C4-2B (cell line): ENCODE data around the gene XAB2.

Experiments used
- H3K27ac ChIP-seq: fragments of 450-650 bp; 2 replicates; pipeline ENCODE4 v1.5.1; 2017
- ZFX ChIP-seq: fragments of 450-650 bp; IDR thresholded peaks from 2 replicates; pipeline ENCODE4 v1.6.1; 2017
- TF ChIP-seq, protein P1 (sequence below): fragments of 450-650 bp; conservative IDR thresholded peaks from 2 replicates; pipeline ENCODE4 v1.5.1; 2017; ENCODE audit warnings: mild to moderate bottlenecking

Gene XAB2

DNA sequence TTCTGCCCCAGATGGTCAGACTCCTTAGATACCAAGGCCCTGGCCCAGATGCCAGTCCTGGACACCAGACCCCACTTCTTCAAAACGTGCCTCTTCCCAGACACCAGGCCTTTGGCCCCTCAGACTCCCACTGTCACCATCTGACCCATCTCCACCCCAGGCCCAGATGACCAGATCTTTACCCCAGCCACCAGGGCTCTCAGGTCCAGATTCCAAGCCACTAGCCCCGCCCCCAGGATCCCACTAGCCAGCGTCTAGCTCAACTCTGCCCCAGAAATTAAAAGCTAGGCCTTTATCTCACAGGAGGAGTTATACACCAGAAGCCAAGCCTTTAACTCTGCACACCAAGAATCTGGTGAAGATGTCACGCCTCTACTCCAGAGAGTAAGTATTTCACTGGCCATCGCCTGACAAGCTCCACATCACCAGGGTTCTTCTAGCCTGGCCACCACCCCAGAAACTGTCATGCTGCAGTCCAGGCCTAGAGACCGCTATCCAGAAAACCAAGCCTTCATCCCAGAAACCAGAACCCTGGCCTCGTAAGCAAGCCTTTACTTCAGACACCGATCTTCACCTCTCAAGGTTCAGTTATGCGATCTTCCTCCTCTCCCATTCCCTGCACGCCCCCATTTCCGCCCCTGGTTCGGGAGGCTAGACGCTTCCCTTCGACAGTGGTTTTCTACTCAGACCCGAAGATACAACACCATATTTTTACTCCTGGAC, 595 bp downstream of the XAB2 start:
- no peak for TF ChIP-seq ZFX
- TF ChIP-seq, protein P1, sequence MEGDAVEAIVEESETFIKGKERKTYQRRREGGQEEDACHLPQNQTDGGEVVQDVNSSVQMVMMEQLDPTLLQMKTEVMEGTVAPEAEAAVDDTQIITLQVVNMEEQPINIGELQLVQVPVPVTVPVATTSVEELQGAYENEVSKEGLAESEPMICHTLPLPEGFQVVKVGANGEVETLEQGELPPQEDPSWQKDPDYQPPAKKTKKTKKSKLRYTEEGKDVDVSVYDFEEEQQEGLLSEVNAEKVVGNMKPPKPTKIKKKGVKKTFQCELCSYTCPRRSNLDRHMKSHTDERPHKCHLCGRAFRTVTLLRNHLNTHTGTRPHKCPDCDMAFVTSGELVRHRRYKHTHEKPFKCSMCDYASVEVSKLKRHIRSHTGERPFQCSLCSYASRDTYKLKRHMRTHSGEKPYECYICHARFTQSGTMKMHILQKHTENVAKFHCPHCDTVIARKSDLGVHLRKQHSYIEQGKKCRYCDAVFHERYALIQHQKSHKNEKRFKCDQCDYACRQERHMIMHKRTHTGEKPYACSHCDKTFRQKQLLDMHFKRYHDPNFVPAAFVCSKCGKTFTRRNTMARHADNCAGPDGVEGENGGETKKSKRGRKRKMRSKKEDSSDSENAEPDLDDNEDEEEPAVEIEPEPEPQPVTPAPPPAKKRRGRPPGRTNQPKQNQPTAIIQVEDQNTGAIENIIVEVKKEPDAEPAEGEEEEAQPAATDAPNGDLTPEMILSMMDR, result no peak

GRCh38 chr19:7627166-7627565, 2.2 kb downstream of the XAB2 start:
- TF ChIP-seq, protein P1, result no peak
- no peak for TF ChIP-seq ZFX
- H3K27ac ChIP-seq, result no peak overlapping the region

More for the DNA sequence above, 595 bp downstream of the XAB2 start:
- peak overlapping the region; percentile 75 for H3K27ac ChIP-seq

- TF ChIP-seq ZFX, result no peak
- TF ChIP-seq, protein P1, result no peak
- H3K27ac ChIP-seq, result no peak overlapping the region
Measured at GRCh38 chr19:7625763-7626372, 3.5 kb downstream of the XAB2 start.

- no peak overlapping the region for H3K27ac ChIP-seq
- no peak for TF ChIP-seq ZFX
- TF ChIP-seq, protein P1, result no peak
Measured at GRCh38 chr19:7624810-7625209, 4.5 kb downstream of the XAB2 start.

DNA sequence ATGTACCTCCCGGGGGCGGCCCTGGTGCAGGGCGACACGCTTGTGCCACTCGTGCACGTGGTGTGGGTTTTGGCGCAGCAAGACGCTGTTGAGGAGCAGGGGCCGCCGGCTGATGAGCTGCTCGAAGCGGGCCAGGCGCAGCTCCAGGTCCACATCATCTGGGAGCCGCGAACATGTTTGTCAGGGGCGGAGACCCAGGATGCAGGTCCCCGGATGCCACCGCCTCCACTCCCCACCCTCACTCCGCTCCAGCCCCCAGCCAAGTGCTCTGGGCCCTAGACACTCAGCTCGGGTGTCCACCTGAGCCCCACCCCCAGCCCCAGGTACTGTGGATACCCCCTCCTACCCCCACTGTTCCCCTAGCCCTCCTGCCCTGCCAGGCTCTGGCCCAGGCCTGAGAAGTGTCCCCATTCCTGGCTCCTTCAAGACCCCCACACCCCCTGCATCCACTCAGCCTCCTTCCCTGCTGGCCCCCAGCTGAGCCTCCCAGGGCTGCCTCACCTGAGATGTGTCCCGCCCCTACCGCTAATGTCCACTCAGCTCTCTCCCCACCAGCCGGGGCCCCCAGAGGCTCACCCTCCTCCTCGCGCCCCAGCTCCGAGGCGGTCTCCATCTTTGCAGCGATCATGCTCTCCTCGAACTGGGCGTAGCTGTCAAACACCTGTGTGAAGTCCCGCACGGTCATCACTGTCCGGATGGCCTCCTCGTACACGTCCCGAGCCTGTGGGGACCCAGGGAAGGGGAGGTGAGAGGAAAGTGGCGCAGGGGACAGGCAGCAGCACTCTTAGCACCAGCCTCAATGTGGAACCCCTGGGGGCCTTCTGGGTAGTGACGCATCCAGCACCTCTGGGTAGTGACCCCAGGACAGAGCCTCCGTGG, 5.4 kb downstream of the XAB2 start:
- no peak overlapping the region for H3K27ac ChIP-seq
- TF ChIP-seq, protein P1, result no peak
- TF ChIP-seq ZFX, result no peak

- peak overlapping the region; percentile 98; the same call in 1 of the 2 replicates for H3K27ac ChIP-seq
- TF ChIP-seq ZFX, result no peak
- TF ChIP-seq, protein P1, result no peak
Measured at GRCh38 chr19:7622933-7623685, 6.2 kb downstream of the XAB2 start.
